Ascending aorta (tissue), 2 donors: ENCODE measurements around the gene AKAP14. TPM values are rescaled to one million over a fixed set of nuclear protein-coding genes. Genes with fewer than 3 reads are reported as not detected.
"Not testable (repeated sequence)": the region's sequence is repeated elsewhere in the genome, so short reads cannot be mapped to it uniquely, and the experiment has no call there.

Source experiments
- DNase-seq, 2 donors: peaks; one replicate each; pipeline ENCODE4 v3.0.0-alpha.2; 2019; ENCODE audit warnings: low spot score in 2 of 2
- H3K27ac ChIP-seq, 2 donors: fragments of 200-600 bp; sonication (generic); one replicate each; pipeline ENCODE4 v1.5.1; 2016 to 2017; ENCODE audit warnings: mild to moderate bottlenecking in 1 of 2
- H3K27me3 ChIP-seq: fragments of 200-600 bp; sonication (generic); one replicate; pipeline ENCODE4 v1.5.1; 2017
- H3K36me3 ChIP-seq, 2 donors: fragments of 200-600 bp; sonication (generic); one replicate each; pipeline ENCODE4 v1.5.1; 2016
- H3K4me1 ChIP-seq, 2 donors: fragments of 200-600 bp; sonication (generic); one replicate each; pipeline ENCODE4 v1.5.1; 2016 to 2017; ENCODE audit warnings: mild to moderate bottlenecking in 1 of 2
- H3K4me3 ChIP-seq, 2 donors: fragments of 200-600 bp; sonication (generic); one replicate each; pipeline ENCODE4 v1.5.1; 2016 to 2017; ENCODE audit warnings: mild to moderate bottlenecking in 1 of 2
- H3K9me3 ChIP-seq, 2 donors: fragments of 200-600 bp; sonication (generic); one replicate each; pipeline ENCODE4 v1.5.1; 2016
- intact Hi-C: fragments of 100-400 bp; cut with DNase I; formaldehyde crosslinking; loops from one replicate; pipeline ENCODE4 v1.15.1; 2023
- total RNA-seq: library from RNA; depleted of rRNA; stranded (reverse); fragments of >200 nt; gene quantifications from one replicate; pipeline ENCODE4 v1.1.0, GENCODE V29; 2016
- TF ChIP-seq, protein P1 (sequence below), 3 experiments: fragments of 200-600 bp in 2 of 3; fragments of 450-650 bp in 1 of 3; sonication (generic) in 2 of 3; IDR thresholded peaks; one replicate each; pipeline ENCODE4 v1.5.1; 2016 to 2019; ENCODE audit warnings: antibody characterized with exemption in 3 of 3, mild to moderate bottlenecking in 1 of 3, moderate library complexity in 1 of 3

AKAP14 gene
- total RNA-seq, 1 donor from 2014 or later: not detected

DNA sequence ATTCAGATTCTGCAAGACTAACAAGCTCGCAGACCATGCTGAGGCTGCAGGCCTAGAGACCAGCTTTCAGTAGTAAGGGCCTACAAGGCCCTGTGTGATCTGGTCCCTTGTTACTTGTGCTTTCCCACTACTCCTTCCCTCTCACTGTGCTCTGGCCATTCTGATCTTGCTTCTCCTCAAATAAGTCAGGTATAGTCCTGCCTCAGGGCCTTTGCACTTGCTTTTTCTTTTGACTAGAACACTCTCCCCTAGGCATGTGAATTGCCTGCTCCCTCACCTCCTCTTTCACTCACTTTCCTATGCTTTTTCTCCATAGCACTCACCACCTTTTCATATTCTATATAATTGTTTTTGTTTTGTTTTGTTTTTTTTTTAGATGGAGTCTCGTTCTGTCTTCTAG is 22.2 kb downstream of the AKAP14 start:
- H3K27ac ChIP-seq: no peak overlapping the region
- H3K4me3 ChIP-seq: no peak overlapping the region
- H3K9me3 ChIP-seq: no peaks in the 10 kb centered on the region
- TF ChIP-seq, protein P1, sequence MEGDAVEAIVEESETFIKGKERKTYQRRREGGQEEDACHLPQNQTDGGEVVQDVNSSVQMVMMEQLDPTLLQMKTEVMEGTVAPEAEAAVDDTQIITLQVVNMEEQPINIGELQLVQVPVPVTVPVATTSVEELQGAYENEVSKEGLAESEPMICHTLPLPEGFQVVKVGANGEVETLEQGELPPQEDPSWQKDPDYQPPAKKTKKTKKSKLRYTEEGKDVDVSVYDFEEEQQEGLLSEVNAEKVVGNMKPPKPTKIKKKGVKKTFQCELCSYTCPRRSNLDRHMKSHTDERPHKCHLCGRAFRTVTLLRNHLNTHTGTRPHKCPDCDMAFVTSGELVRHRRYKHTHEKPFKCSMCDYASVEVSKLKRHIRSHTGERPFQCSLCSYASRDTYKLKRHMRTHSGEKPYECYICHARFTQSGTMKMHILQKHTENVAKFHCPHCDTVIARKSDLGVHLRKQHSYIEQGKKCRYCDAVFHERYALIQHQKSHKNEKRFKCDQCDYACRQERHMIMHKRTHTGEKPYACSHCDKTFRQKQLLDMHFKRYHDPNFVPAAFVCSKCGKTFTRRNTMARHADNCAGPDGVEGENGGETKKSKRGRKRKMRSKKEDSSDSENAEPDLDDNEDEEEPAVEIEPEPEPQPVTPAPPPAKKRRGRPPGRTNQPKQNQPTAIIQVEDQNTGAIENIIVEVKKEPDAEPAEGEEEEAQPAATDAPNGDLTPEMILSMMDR (IDR thresholded peaks at IDR 0.05): no peak
- H3K4me1 ChIP-seq: no peaks in the 10 kb centered on the region
- H3K36me3 ChIP-seq: no peaks in the 10 kb centered on the region
- no peaks in the 10 kb centered on the region for H3K27me3 ChIP-seq
- DNase-seq: no peak
- intact Hi-C loops: no loop called here

DNA sequence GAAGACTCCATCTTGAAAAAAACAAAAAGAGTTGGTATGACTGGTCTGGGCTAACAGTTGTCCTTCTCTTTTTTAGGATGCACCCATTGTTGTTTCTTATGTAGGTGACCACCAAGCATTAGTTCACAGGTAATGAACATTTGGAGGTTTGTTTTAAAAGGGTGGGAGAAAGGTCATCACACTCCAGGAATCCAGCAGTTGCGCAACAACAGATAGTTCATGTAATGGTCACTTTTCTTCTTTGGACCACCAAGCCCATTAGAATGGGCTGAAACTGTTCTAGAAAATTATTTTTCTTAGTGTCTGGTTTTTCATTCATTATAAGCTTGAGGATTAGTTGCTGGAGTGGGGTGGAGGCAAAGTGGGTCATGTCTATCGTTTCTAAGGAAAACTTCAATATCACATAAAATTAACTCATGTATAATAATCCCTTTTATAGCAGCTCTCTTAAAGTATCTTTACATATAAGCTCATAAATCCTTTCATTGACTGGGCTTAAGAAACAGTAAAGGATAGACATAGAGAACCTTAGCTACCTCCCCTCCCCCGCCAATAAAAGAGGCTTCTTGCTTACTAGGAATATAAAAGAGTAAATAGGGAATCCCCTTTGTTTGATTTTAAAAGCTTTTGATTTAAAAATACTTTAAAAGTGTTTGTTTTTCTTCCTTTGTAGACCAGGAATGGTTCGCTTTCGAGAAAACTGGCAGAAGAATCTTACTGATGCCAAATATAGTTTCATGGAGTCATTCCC is 24.3 kb downstream of the AKAP14 start:
- DNase-seq: no peak
- no peak overlapping the region for H3K4me3 ChIP-seq
- no peaks in the 10 kb centered on the region for H3K4me1 ChIP-seq
- H3K9me3 ChIP-seq: no peaks in the 10 kb centered on the region
- H3K27ac ChIP-seq: no peak overlapping the region
- intact Hi-C loops: no loop called here
- no peaks in the 10 kb centered on the region for H3K36me3 ChIP-seq
- TF ChIP-seq, protein P1 (IDR thresholded peaks at IDR 0.05): no peak
- H3K27me3 ChIP-seq: no peaks in the 10 kb centered on the region

DNA sequence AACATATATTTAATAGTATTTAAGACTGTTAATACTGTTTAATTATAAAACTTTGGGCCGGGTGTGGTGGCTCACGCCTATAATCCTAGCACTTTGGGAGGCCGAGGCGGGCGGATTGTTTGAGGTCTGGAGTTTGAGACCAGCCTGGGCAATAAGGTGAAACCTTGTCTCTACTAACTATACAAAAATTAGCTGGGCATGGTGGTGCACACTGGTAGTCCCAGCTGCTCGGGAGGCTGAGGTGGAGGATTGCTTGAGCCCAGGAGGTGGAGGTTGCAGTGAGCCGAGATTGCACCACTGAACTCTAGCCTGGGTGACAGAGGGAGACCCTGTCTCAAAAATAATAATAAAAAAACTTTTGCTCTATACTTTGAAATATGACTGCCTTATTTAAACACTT is 26.7 kb downstream of the AKAP14 start:
- not testable (repeated sequence) for H3K4me1 ChIP-seq

DNA sequence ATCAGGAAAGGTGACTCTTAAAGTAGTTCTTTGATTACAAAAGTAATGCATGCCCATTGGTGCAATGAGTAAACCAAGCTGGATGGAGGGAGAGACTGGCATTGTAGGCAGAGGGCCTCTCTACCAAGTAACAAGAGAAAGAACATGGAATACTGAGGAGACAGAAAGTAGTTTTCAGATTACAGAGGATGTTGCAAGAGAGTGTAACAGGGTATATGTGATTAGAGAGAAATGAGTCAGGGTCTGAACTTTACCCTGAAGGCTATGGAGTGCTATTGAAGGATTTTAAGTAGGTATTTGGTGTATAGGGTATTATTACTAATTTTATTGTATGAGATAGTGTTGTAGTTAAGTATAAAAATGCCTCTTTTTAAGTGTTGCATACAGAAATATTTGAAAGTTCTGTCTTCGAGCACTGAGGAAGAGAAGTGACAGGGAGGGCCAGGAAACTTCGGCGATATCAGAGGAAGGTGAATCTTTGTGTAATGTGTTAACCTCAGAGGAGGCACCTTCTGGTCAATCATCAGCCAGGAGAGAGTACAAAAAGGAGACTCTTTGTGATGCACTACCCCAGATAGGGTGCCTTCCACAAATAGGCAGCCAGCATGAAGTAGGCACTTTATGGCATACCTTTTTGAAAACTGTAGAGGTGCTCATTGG is 39.7 kb downstream of the AKAP14 start:
- no peak for DNase-seq
- Histone ChIP-seq H3K36me3 (peaks cover 8 to 12% of the 10 kb centered on the region in 2 donors), H3K27ac (no peak overlapping the region), H3K4me1 (no peaks in the 10 kb centered on the region), H3K4me3 (no peak overlapping the region), H3K9me3 (no peaks in the 10 kb centered on the region), H3K27me3 (no peaks in the 10 kb centered on the region)
- TF ChIP-seq, protein P1 (IDR thresholded peaks at IDR 0.05): no peak
- intact Hi-C loops: no loop called here

More for the DNA sequence above, 26.7 kb downstream of the AKAP14 start:
- DNase-seq, H3K9me3 ChIP-seq, intact Hi-C loops, H3K36me3 ChIP-seq, H3K27ac ChIP-seq, H3K4me3 ChIP-seq, H3K27me3 ChIP-seq: not testable (repeated sequence)

DNA sequence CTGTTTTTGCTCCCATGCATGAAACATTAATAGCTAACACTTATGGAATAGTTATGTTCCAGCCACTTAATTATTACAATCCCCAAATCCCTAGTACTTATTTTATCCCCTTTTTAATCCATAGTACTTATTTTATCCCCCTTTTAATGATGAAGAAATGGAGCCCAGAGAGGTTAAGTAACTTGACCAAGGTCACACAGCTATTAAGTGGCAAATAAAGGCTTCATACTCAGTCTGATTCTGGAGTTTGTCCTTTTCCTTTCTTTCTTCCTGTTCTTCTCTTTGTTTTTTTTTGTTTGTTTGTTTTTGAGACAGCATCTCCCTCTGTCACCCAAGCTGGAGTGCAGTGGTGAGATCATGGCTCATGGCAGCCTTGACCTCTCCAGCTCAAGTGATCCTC is 45.6 kb downstream of the AKAP14 start:
- intact Hi-C loops: loop anchor here (5.0 to 10.0 kb wide), 3 partner anchors 69 to 367 kb away; partner anchors contain the start of genes NDUFA1, RNF113A, RPL39 and UBE2A
- peaks cover 0 to 5% of the 10 kb centered on the region in 2 donors for H3K4me1 ChIP-seq
- no peaks in the 10 kb centered on the region for H3K36me3 ChIP-seq
- H3K4me3 ChIP-seq: no peak overlapping the region
- DNase-seq: no peak
- no peaks in the 10 kb centered on the region for H3K27me3 ChIP-seq
- TF ChIP-seq, protein P1 (IDR thresholded peaks at IDR 0.05): no peak
- H3K9me3 ChIP-seq: no peaks in the 10 kb centered on the region
- no peak overlapping the region for H3K27ac ChIP-seq

DNA sequence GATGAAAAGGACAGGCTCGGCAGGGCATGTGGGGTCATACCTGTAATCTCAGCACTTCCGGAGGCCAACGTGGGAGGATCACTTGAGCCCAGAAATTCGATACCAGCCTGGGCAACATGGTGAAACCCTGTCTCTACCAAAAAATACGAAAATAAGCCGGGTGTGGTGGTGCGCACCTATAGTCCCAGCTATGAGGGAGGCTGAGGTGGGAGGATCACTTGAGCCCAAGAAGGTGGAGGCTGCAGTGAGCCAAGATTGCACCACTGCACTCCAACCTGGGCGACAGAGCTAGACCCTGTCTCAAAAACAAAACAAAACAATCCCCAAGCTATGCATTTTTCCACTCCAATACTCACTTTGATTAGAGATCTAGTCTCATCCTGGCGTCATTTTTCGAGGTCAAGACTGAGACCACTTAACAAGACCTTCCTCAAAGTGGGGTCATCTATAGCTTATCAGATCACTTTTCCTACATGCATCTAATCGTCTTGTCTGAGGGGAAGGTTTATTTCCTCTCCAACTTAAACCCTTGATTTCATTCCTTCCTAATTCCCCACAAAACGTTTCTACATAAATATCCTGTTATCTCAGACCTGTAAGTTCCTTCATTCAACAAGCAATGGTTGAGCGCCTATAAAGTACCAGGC is 46.6 kb downstream of the AKAP14 start:
- Histone ChIP-seq H3K9me3 (no peaks in the 10 kb centered on the region), H3K4me3 (peak overlapping the region; percentile 70 to 74), H3K4me1 (peaks cover 0 to 5% of the 10 kb centered on the region in 2 donors), H3K36me3 (no peaks in the 10 kb centered on the region), H3K27me3 (no peaks in the 10 kb centered on the region), H3K27ac (peak overlapping the region; percentile 89 to 91)
- intact Hi-C loops: loop anchor here (5.0 to 10.0 kb wide), 3 partner anchors 70 to 367 kb away; partner anchors contain the start of genes NDUFA1, RNF113A, RPL39 and UBE2A
- no peak for DNase-seq
- TF ChIP-seq, protein P1 (IDR thresholded peaks at IDR 0.05): no peak
